DMS153 (cell line): ENCODE results near the gene PDLIM7.

Source experiments
- DNase-seq: peaks from one replicate; lab custom pipeline; 2025; lab: John Stamatoyannopoulos, UW

PDLIM7 gene

GRCh38 chr5:177505075-177505474 is 7.7 kb upstream of the PDLIM7 start:
- no peak for DNase-seq

GRCh38 chr5:177504086-177505056 is 7.0 kb upstream of the PDLIM7 start:
- no peak for DNase-seq

- DNase-seq = no peak
Observed at GRCh38 chr5:177503351-177504085, 6.1 kb upstream of the PDLIM7 start.

GRCh38 chr5:177502886-177503285 is 5.5 kb upstream of the PDLIM7 start:
- no peak for DNase-seq

- DNase-seq = no peak
Observed at GRCh38 chr5:177501874-177502678, 4.7 kb upstream of the PDLIM7 start.

- no peak for DNase-seq
Observed at GRCh38 chr5:177500685-177501522, 3.5 kb upstream of the PDLIM7 start.

- DNase-seq = no peak
Observed at GRCh38 chr5:177499842-177500241, 2.4 kb upstream of the PDLIM7 start.

GRCh38 chr5:177498013-177498787 is 796 bp upstream of the PDLIM7 start:
- no peak for DNase-seq

- DNase-seq = no peak
Observed at GRCh38 chr5:177496727-177497291, 595 bp downstream of the PDLIM7 start.

- DNase-seq = no peak
Observed at GRCh38 chr5:177496070-177496726, 1.2 kb downstream of the PDLIM7 start.

- DNase-seq = no peak
Observed at GRCh38 chr5:177495243-177496060, 2.0 kb downstream of the PDLIM7 start.

- no peak for DNase-seq
Observed at GRCh38 chr5:177494346-177495195, 2.8 kb downstream of the PDLIM7 start.

- no peak for DNase-seq
Observed at GRCh38 chr5:177493795-177494345, 3.5 kb downstream of the PDLIM7 start.

GRCh38 chr5:177492841-177493240 is 4.6 kb downstream of the PDLIM7 start:
- DNase-seq = no peak

- no peak for DNase-seq
Observed at GRCh38 chr5:177491983-177492746, 5.2 kb downstream of the PDLIM7 start.

GRCh38 chr5:177491429-177491945 is 5.9 kb downstream of the PDLIM7 start:
- DNase-seq = no peak
